ENCODE results near the gene SPRYD3.
"Not testable (repeated sequence)": the region's sequence is repeated elsewhere in the genome, so short reads cannot be mapped to it uniquely, and the experiment has no call there.

The SPRYD3 gene, protein sequence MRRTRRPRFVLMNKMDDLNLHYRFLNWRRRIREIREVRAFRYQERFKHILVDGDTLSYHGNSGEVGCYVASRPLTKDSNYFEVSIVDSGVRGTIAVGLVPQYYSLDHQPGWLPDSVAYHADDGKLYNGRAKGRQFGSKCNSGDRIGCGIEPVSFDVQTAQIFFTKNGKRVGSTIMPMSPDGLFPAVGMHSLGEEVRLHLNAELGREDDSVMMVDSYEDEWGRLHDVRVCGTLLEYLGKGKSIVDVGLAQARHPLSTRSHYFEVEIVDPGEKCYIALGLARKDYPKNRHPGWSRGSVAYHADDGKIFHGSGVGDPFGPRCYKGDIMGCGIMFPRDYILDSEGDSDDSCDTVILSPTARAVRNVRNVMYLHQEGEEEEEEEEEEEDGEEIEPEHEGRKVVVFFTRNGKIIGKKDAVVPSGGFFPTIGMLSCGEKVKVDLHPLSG

DNA sequence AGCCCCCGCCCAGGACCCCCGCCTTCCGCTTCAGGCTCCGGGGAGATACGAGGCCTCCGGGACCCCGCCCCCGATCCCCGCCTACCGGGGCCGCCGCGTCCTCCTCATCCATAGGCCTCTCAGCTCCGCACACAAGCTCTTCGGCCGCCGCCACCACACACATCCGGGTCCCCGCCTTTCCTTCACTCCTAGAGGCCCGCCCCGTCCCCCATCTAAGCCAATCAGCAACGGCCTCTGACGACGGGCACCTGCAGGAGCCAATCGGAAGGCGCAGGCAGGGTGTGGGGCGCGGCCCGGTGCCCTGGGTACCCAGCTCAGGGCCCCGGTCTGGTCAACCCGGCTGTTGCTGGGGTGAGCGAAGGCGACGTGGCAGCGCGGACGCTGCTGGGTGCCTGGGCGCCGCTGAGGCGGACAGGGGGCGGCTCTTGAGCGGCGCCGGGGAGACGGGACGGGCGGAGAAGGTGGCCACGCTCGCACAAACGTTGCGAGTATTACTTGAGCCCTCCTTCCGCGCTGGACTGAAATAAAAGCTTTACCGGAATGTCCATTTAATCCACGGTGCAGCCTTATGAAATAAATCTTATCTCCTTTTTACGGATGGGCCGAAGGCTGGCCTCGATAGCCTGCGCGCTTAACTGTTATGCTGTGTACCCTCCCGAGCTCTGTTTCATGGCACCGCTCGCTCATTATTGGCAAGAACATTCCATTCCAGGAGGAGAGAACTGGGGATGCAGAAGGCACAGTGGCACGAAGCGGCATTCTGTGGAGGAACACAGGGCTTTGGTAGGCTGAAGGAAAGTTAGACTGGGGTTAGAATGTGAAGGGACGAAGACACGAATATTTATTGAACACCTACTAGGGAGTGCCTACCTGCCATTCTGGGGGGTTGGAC lies at the start of gene SPRYD3:
TSS of gene SPRYD3 (minus strand) at position 165 of the 892 bp plus-strand sequence. CDS start at position 108, 57 bp downstream.
- peak; percentile 97 to 100 (median 99) for DNase-seq

GRCh38 chr12:53127169-53127568 lies 48.0 kb upstream of the SPRYD3 start:
- no peak for DNase-seq

DNA sequence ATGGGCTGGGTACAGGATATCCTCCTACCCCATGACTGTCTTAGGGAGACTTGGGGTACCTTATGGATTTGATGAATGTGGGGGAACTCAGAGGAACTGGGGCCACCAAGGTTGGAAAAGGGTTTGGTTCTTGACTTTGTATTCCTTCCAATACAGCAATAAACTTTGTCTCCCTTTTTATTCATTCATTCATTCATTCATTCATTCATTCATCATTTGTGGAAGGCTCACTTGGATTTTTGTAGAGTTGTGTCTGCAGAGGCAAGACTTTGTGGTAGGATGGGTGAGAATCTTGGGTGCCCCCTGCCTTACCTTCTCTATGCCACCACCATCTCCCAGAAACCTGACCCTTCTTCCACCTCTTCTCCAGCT lies 45.1 kb upstream of the SPRYD3 start:
- no peak for DNase-seq

DNA sequence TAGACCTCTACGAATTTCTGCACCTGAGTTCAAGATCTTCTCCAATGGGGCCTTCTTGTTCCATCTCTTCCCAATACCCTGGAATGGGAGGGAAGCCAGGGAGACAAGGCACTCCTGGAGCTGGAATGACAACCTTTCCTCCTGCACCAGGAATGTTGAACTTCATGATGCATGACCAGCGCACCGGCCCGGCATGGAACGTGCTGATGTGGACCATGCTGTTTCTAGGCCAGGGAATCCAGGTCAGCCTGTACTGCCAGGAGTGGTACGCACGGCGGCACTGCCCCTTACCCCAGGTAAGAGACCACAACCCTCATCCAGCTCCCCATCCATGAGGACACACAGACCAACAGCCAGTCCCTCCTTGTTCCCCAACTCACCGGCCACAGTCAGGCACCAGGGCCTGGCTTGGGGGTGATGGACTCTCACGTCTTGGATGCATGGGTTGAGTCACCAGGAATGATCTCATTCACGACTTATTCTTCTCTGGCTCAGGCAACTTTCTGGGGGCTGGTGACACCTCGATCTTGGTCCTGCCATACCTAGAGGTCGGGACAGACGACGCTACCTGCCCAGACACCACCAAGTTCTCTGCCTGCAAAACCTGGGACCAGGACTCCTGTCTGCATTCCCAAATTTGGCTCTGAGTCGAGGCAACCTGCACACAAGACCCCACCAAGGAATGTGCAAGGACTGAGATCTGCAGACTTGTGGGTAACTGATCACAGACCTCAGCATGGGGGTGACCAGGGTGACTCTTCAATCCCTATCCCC lies 44.6 kb upstream of the SPRYD3 start:
- no peak for DNase-seq

GRCh38 chr12:53122961-53123468 lies 43.8 kb upstream of the SPRYD3 start:
- no peak for DNase-seq

DNA sequence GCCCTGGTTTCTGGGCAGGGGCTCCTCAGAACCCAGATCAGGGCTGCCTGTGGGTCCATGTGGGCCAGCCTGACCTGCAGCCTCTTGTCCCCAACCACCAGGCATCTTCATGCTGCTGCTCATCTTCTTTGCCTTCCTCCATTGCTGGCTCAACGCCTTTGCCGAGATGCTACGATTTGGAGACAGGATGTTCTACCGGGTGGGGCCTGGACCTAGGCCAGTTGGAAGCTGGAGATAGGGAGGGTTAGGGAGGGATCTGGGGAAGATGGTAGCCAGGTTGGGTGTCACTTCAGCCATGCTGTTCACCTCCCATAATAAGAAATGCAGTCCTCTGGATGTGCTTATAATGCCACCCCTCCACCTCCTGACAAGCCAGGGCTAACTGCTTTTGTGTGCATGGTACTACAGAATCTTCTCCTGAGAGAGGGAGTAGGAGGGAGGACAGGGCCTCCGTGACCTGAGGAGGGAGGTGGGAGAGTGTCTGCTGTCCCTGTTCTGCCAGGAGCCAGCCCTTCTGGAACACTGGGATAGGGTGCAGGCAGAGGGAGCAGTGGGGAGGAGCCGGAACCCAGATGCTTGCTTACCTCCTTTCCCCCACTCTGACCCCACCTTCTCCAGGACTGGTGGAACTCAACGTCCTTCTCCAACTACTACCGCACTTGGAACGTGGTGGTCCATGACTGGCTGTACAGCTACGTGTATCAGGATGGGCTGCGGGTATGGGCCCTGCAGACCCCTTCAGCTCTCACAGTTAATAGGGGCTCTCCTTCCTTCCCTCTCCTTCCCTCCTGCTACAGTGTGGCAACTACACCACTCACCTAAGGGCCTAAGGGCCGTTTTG lies 41.7 kb upstream of the SPRYD3 start:
- DNase-seq, result no peak

GRCh38 chr12:53118751-53119300 lies 39.6 kb upstream of the SPRYD3 start:
- DNase-seq, result no peak

- no peak for DNase-seq
Observed at GRCh38 chr12:53115891-53116648, 36.9 kb upstream of the SPRYD3 start.

- DNase-seq, result no peak
Observed at GRCh38 chr12:53115112-53115890, 36.1 kb upstream of the SPRYD3 start.

GRCh38 chr12:53113951-53114350 lies 34.8 kb upstream of the SPRYD3 start:
- DNase-seq, result no peak

DNA sequence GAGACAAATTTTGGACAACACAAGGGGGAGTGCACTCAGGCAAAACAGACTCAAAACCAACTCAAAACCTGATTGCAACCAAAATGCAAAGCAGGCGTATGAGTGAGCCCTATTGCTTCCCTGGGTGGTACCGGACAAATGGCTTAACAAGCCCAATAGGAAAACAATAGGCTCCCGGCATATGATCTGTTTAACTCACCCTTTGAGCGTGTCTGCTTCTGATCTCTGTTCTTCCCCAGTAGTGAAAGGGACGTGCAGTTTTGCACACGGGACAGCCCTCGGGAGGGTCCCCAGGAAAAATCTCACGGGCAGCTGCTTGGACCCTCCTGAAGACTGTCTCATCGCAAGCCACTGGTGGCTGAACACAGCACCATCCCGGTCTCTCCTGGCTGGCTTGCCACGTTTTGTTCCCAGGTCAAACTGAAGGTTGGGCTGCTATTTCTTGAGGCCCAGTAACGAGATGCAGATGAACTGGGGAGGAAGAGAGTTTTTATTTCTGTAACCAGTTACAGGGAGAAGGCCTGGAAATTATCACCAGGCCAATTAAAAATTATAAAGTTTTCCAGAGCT lies 34.0 kb upstream of the SPRYD3 start:
- no peak for DNase-seq

DNA sequence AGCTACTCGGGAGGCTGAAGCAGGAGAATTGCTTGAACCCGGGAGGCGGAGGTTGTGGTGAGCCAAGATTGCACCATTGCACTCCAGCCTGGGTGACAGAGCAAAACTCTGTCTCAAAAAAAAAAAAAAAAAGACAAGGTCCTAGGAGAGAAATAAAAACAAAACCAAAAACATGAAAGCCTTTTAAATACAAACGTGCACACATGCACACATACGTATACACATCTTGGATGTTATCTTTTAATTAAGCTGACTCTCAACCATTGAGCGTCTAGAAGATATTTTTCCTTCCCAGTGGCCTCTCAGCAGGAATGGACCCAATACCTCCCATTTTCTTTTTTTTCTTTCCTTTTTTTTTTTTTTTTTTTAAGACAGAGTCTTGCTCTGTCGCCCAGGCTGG lies 33.2 kb upstream of the SPRYD3 start:
- not testable (repeated sequence) for DNase-seq

GRCh38 chr12:53107122-53107521 lies 27.9 kb upstream of the SPRYD3 start:
- no peak for DNase-seq

DNA sequence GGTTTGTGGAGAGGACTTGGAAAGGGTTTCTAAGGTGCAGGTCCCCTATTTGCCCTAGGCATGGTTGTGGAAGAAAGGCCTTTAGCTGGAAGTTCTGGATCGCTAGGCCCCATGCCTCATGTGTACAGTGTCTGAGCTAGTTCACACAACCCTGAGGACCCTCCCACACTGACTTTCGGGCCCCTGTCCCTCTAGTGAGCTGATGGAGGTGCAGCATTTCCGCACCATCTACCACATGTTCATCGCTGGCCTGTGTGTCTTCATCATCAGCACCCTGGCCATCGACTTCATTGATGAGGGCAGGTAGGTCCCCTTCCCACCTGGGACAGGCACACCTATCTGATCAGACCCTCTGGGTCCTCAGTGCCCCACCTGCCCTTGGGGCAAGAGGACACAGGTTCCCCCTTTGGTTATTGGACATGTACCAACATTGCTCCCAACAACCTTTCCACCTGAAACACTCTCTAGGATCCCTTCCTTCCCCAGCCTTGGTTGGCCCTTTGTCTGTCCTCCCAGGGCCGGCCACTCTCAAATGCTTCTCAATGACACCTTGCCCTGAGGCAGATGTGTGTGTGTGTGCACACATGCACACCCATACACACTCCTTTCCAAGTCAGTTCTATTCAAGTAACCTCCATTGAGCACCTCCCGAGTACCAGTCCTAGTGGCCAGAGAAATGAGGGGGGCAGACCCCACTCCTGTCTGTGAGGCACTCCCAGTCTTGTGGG lies 26.7 kb upstream of the SPRYD3 start:
- no peak for DNase-seq

- no peak for DNase-seq
Observed at GRCh38 chr12:53105256-53105655, 26.1 kb upstream of the SPRYD3 start.

GRCh38 chr12:53103860-53104305 lies 24.7 kb upstream of the SPRYD3 start:
- no peak for DNase-seq

GRCh38 chr12:53102883-53103807 lies 24.0 kb upstream of the SPRYD3 start, which contains the start of gene SOAT2:
SOAT2 (plus strand) TSS chr12:53103486; CDS start chr12:53103578, 92 bp downstream.
- peak in 1 of 3 experiments; percentile 35 for DNase-seq

All from NCI-H1417 (cell line).